HuH-7.5 (cell line): ENCODE measurements around the gene CAPN2.

Experiments
- DNase-seq: peaks from one replicate; pipeline ENCODE4 v3.0.0; 2011; ENCODE audit warnings: low spot score

The CAPN2 gene

GRCh38 chr1:223761411-223761810 lies 49.1 kb downstream of the CAPN2 start:
- DNase-seq: no peak

DNA sequence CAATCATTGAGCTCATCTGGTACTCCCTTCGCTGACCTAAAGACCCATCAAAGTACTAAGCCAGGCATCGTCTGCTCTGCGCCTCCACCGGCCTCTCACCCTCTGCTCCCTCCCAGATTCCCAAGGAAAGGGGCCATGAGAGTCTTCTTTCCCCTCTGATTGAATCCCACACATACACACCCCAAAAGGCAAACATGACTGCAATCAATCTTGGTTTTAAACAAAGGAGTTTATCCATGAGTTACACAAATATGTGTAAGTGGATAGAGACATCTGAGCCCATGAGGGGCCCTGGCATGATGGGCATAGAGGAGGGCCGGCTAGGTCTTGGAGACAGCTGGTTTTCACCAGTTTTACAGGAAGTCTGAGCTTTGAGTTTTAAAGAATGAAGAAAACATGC lies 50.9 kb downstream of the CAPN2 start:
- no peak for DNase-seq

DNA sequence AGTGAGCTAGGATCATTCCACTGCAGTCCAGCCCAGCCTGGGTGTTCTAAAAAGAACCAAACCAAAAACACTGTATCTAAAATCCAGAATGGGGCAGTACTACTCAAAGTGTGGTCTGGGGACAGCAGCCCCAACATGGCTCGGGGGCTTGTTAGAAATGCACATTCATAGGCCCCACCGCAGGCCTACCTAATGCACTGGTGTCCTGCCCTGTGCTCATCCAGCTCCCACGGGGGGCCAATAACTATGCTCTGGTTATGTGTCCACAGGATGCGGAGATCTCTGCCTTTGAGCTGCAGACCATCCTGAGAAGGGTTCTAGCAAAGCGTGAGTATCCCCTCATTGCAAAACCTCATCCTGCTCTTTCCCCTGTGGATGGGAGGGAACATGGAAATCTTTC lies 51.5 kb downstream of the CAPN2 start:
- no peak for DNase-seq

GRCh38 chr1:223765036-223765718 lies 52.8 kb downstream of the CAPN2 start:
- DNase-seq: no peak

GRCh38 chr1:223765719-223766340 lies 53.5 kb downstream of the CAPN2 start:
- no peak for DNase-seq

- DNase-seq: no peak
Measured at GRCh38 chr1:223770621-223771315, 58.4 kb downstream of the CAPN2 start.

DNA sequence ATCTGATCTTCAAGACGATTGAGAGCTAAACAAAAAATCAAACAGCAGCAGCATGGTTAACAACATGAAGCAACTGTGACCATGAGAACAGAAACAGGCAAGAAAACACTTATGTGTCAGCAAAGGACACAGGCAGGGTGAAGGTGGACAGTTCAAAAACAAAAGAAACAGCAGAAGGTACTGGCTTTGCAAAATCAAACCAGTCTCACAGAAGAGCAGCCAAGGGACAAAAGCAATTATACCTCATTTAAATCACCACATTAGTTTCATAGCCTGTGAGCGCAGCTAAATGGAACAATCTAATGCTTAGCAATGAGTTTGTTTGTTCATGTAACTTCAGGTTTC lies 59.1 kb downstream of the CAPN2 start:
- no peak for DNase-seq

- DNase-seq: no peak
Measured at GRCh38 chr1:223771814-223772770, 59.8 kb downstream of the CAPN2 start.

GRCh38 chr1:223772771-223773160 lies 60.4 kb downstream of the CAPN2 start:
- DNase-seq: no peak

GRCh38 chr1:223774134-223774814 lies 61.9 kb downstream of the CAPN2 start:
- DNase-seq: no peak

GRCh38 chr1:223775054-223775453 lies 62.7 kb downstream of the CAPN2 start:
- DNase-seq: no peak

GRCh38 chr1:223775711-223776074 lies 63.4 kb downstream of the CAPN2 start:
- DNase-seq: no peak

GRCh38 chr1:223776075-223776814 lies 63.9 kb downstream of the CAPN2 start:
- DNase-seq: no peak

- DNase-seq: no peak
Measured at GRCh38 chr1:223776826-223777454, 64.6 kb downstream of the CAPN2 start.

GRCh38 chr1:223780318-223780717 lies 68.0 kb downstream of the CAPN2 start:
- no peak for DNase-seq

DNA sequence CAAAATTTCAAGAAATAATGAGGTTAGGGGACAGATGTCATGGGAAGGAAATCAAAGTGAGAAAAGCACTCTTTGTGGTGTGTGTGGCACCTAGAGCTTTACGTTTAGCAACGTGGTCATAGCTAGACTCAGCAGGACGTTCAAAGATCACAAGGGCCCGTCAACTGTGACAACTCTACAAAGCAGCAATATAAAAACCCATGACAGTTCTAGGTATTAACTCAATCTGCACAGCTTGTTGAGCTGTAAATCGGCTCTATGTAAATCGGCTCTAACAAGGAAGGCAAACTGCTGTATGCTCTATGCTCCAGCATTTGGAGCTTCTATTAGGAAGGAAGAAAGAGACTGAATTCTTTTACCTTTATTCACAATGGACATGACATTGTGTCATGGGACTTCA lies 68.6 kb downstream of the CAPN2 start:
- no peak for DNase-seq

- no peak for DNase-seq
Measured at GRCh38 chr1:223783676-223784075, 71.3 kb downstream of the CAPN2 start.

- DNase-seq: no peak
Measured at GRCh38 chr1:223784541-223784940, 72.2 kb downstream of the CAPN2 start.

- DNase-seq: no peak
Measured at GRCh38 chr1:223785808-223786207, 73.5 kb downstream of the CAPN2 start.

DNA sequence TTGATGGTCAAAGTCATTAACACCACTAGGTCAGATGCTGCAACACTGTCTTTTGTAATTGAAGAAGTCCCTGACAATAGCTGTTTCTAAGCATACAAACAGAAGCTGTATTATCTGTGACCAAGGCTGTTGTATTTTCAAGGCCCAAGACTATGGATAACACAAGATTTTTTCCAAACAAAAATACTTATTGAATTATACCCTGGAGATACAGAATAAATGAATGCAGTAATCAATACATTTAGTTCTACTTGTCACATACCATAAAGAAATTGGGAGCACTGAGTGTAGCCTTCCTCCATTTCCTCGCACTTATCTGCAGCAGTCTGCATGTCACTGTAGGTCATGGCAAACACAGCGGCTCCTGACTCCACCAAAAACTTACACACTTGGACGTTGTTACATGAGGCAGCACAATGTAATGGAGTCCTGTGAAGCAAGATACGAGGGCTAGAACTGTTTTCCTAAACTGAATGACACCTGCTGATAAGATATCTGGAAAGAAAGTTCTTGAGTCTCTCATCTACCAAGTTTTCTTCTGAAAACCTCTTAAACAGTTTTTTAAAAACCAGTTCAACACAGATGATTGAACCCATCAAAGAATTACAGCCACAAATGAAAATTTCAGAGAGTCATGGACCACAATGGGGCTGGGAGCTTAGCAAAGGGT lies 76.5 kb downstream of the CAPN2 start:
- no peak for DNase-seq
